Right forelimb (tissue), 1 donor: ENCODE measurements around the gene SLC13A1.

ENCODE experiments used
- DNase-seq: peaks from one replicate; pipeline ENCODE4 v3.0.0-alpha.2; 2018

Gene SLC13A1

DNA sequence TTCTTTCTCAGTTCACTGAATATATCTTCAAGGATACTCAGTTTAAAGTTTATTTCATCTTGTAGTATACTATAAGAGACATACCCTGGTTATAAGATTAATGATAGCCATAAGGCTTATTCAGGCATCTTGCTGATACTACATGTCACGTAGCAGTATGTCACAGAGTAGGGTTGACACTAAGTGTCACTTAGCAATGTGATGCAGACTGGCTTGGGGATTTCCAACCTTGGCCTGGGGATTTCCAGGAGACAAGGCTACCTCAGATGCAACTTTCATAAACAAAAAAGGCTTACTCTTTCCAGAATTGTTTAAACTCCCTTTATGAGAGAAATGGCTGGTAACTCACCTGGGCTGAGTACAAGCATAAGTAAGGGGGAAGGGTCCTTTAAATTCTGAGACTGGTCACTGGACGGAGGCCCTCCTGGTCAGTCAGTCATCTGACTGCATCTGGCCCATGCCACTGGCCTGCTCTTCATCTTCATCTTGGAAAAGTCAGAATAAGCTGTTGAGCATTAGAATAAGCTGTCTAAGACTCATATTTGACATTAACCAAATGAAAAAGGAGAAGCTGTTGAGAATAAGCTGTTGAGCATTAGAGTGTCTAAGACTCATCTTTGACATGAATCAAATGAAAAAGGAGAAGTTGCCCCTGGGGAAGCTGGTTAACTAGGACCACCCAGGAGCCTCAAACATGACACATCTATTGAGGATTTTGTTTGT, 9.5 kb downstream of the SLC13A1 start:
- no peak for DNase-seq

DNA sequence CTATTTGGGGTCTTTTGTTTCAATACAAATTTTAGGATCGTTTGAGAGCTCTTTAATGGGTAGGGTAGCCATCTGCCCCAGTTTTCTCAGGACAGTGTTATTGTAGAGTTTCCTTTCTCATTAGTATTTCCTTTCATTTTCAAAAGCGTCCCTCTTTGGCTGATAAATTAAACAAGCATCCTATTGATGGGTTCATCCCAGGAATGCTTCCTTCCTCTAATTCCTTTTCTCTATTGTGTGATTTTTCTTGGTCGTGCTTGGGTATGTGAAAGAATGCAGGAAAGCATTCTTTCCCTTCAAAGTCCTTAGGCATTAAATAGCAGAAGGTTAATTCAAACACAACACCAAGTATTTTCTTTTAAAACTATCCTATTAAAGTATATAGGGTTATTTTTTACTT, 14.0 kb downstream of the SLC13A1 start:
- DNase-seq: no peak

DNA sequence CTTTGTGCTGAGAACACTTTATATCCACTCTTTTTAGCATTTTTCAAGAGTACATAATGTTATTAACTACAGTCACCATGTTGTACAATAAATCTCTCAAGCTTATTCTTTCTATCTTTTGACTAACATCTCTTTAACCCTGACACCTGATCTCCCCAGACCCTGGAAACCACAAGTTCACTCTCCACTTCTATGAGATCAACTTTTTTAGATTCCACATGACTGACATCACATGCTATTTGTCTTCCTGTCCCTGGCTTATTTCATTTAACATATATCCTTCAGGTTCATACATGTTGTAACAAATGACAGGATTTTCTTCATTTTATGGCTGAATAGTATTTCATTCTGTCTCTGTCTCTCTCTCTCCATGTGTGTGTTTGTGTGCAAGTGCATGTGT, 15.5 kb downstream of the SLC13A1 start:
- no peak for DNase-seq

DNA sequence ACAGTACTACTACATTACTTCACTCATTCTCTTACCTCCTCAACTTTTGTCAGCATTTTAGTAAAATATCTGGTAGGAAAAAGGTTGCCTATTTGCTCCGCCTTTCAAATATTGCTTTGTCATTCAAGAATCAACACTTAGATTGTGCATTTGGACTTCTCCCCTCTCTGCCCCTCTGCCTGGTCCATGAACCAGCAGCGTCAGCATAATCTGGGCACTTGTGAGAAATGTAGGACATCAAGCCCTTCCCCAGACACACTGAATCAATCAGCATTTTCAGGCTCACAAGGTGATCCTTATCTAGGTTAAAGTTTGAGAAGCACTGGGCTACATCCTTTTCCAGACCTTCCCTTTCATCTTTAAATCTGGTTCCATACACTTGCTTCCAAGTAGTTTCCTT, 16.3 kb downstream of the SLC13A1 start:
- no peak for DNase-seq

DNA sequence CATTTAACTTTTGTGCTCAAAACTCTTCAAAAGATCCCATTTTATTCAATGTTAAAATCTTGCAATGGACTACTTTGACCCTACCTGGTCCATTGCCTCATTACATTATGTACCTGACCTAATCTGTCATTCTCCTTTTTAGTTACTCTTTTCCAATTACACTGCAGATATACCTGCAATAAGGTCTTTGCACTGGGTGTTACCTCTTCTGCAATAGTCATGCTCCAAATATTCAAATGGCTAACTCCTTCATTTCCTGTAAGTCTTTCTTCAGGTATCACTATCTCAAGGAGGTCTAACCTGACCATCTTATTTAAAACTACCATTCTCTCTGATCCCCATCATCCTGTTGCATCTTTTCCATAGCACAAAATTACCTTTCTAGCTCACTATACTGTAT, 22.3 kb downstream of the SLC13A1 start:
- DNase-seq: no peak

DNA sequence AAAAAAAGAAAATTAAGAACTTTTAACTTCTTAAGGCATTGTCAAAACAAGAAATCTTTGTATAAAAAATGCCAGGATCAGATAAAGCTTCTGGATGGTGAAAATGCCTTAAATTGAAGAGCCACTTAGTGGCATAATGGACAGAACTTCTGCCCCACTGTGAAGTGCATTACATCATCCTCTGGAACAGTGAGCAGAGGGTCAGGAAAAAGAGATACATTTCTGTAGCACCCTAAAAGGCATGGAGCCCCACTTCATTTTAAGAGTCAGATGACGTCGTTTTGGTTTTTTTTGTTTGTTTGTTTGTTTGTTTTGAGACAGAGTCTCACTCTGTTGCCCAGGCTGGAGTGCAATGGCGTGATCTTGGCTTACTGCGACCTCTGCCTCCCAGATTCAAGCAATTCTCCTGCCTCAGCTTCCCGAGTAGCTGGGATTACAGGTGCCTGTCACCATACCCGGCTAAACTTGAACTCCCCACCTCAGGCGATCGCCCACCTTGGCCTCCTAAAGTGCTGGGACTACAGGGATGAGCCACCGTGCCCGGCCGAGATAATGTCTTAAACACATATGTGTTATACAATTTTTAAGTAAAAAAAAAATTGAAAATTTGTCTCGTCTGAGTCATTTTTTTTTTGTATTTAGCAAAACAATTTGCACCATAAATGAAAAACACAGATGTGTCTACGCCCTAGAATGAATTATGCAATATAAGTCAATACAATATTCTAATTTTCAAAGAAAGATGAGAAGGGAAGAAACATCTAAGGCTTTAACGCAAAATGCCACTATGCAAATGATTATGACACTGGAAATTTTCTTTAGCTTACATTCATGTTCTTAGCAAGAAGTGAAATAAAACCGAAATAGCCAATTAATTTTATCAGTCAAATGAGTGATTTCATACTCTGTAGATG, 29.2 kb downstream of the SLC13A1 start:
- DNase-seq: no peak

DNA sequence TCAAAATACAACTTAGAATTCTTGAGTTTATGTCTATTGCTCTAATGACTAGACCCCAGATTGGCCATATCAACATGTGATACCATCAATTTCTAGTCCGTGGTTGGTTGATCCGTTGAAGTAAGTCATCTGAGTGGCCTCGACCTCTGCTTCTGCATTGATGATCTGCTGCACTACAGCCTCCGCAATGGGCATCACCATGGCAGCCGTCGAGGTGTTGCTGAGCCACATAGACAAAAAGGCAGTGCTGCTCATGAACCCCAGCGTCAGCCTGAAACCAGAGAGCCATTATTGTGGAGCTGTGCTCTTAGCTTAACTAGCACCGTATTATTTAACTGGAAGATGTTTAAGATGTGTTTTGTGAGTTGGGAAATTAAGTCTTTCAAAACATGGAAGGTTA, 30.7 kb downstream of the SLC13A1 start:
- DNase-seq: no peak

DNA sequence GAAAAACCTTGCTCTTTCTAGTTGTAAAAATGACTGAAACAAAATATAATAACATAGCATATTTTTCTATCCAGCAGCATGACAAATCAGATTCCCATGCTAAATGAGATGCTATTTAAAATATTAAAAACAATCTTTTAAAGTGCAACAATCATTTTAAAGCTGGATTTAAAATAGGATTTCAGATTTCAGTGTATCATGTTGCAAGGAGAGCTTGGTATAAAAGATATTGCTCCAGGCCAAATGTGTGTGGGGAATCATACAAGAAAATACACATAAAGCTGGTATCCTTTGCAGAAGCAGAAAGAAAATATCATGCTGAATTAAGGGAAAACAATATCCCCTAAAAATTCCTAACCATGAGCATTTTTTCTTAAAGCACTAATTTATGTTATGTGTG, 42.2 kb downstream of the SLC13A1 start:
- no peak for DNase-seq

DNA sequence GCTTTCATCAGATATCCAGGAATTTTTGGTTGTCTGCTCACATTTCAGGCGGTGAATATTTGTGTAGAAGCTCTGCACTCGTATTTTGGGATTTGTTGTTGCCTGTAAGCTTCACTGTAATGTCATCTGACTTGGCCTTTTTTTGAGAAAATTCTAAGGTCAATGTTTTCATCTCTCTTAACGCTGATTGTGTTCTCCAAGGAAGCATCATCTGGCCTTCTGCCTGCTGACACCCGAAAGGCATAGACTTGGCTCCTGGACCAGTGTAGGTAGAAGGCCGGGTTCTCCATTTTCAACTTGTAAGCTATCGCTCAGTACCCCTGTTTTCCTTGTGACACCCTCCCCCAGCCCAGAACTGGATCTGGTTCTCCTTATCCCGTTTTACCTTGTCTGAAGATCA, 44.2 kb downstream of the SLC13A1 start:
- no peak for DNase-seq

DNA sequence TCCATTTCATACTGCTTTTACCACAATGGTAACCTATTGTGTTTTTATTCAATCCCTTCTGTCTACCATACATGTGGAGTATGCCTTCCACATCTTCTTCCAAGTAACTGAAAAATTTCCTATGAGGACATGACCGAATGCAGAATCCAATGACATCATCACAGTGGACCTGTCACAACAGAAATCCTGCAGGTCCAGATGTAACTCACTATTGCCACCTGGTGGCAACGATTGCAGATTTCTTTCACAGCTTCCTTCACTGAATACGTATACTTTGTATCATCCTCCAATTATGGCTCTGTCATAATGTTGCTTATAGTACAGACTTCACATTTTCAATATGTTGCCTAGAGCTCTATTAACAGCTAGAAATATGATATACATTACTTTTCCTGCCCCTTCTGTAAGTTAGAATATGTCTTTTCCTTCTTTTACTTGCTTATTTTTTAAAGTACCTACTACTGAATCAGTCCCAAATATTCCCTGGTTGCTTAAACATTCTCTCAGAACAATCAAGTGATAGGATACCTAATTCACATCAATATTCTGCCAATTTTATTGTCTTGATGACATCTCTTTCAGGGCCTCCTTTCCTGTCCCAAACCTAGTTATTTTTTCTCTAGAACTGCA, 45.4 kb downstream of the SLC13A1 start:
- peak; percentile 69 for DNase-seq

DNA sequence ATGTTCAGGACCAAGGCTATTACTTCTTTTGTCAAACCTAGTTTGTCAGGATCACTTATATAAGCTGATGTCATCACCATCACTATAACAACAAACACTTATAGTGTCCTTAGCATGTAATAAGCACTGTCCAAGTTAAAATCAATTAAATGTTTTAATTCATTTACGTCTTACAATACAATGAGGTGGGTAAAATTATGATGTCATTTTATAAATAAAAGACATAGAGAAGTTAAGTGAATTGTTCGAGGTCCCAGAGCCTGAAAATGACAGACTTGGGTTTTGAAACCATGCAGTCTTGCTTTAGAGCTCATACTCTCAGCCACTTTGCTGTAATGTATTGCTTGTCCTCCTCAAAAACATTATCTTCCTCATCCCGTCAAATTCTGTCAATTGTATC, 48.3 kb downstream of the SLC13A1 start:
- DNase-seq: no peak

DNA sequence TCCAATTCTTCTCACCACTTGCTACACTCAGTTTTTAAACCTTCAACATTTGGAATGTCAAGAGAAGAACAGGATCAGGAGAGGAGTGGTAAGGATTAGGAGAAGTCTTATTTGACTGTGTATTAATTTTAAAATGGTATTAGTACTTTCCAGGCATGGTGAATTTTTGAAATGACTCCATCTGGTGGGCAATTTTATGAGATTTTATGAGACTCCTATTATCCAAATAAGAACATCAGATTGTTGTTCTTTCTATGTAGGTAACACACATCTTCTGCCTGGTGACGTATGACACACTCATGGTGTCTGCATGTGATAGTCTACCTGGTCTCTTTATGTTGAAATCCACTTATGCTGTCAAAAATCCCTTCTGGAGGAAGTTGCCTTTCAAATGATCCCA, 51.0 kb downstream of the SLC13A1 start:
- no peak for DNase-seq

DNA sequence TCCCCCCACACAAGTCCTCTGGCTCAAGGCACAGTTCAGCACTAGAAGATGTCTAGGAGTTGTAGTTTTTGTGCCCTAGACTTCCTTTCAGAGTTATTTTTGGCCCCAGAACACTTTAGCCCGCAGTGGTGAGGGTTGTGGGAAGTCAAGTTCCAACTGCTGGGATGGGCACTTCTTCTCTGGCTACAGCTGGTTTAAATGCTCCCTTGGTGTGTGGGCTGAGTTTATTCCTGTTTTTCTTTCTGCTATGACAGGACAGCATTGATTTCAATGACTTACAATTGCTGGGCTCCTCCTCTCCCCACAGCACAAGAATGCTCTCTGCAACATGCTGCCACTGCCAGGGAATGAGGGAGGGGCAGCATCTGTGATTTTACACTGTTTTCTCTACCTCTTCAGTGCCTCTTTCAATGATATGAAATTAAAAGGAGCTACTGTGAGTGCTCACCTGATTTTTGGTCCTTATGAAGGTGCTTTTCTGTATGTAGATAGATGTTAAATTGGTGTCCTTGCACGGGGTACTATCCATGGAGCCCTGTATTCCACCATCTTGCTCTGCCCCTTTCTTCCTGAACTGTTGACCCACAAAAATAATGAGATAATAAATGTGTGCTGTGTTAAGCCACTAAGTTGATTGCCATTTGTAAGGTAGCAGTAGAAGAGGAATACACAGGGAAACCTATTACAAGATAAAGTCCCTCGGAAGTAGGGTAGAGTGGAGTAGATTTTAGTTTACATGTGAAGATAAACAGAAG, 56.3 kb downstream of the SLC13A1 start:
- no peak for DNase-seq

DNA sequence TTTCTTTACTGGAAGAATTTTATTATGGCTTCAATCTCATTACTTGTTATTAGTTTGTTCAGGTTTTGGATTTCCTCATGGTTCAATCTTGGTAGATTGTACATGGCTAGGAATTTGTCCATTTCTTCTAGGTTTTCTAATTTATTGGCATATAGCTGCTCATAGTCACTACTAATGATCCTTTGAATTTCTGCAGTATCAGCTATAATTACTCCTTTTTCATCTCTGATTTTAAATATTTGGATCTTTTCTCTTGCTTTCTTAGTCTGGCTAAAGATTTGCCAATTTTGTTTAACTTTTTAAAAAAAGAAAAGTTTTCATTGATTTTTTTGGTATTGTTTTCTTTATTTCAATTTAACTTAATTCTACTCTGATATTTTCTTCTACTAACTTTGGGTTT, 59.2 kb downstream of the SLC13A1 start:
- DNase-seq: no peak

DNA sequence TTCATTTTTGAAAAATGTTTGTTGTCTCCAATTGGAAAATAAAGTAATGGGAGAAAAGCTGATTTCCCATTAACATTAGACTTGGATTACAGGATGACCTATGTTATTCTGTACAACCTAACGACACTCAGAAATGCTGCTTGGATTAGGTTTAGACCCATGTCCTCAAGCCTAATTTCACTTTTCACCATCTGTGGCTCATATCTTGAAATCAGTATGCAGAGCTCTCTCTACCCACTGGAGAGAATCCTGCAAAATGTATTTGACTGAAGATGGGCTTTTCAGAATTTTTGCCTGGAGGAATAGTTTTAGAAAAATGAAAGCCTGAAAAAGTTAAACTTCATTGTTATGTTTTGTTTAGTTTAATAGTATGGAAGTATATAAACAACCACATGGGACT, 63.8 kb downstream of the SLC13A1 start:
- no peak for DNase-seq

DNA sequence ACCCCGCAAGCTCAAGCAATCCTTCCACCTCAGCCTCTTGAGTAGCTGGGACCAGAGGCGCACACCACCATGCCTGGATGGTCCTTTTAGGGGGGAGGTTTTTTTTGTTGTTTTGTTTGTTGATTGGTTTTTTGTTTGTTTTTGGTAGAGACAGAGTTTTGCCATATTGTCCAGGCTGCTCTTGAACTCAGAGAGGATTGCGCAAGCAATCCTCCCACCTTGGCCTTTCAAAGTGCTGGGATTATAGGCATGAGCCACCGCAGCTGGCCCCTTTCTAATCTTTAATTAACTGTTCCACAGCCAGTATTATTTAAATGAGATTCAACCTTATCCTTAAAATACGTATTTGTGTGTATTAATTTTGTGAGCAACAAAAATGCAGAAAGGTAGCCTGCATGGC, 65.8 kb downstream of the SLC13A1 start:
- no peak for DNase-seq

DNA sequence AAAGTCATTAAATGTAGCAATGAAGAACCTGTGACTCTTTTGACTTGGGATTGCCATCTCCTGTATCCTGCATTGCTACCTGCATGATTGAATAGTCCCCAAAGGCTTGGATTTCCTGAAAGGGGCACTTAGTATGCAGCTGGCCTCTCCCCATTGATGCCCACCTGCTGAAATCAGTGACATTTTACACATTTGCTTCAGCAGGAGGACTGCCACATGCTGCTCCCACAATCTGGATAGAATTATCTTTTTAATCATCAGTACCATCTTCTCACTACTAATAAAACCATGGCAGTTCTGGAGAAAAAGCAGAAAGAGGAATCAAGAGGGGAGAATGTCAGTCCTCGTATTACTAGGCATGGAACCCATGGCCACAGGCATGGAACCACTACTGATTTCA, 67.8 kb downstream of the SLC13A1 start:
- no peak for DNase-seq

DNA sequence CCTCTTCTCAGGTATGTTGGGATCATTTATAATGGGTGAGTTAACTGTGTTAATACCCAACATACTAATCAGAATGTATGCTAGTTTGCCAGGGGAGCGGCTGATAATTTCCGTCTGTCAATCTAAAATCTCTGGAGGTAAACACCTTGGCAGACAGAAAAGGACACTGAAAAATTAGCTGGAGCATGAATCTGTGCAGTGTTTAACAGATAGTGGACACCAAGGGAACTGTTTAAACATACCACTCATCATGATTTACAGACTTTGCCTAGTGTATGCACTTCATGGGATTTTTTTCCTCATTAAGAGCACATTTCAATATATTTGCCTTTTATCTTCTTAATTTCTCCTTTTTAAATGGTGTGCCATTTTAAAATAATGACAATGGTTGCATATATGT, 68.2 kb downstream of the SLC13A1 start:
- no peak for DNase-seq

DNA sequence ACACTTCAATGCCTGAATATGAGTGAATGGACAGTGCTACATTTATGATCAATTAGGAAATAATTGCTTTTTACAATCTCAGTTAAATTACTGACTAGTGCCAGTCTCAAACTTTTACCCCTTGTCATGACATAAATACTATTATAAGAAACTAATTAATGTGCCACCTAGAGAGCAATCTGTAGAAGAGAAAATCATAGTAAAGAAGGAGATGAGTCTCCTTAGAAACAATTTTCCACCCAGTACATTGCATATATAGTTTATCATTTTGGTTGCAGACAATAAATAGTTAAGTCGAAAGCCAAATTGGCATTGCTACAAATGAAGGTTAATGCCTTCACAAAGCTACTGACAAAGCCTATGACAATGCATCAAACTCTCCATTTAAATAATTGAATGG, 68.6 kb downstream of the SLC13A1 start:
- no peak for DNase-seq

DNA sequence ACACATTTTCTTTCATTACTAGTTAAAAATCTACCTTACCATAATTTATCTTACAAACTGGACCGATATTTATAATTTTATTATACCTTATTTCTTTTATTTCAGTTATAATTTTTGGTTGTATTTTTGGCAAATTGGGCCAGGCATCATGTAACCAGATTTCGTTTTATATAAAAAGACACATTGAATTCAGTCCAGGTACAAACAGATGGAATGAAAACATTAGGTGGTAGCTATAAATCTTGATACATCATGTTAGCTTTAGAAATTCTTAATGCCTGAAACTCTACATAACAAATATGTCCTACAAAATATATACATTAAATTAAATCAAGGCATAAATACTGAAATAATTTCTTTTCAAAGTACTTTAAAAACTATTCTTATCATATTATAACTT, 73.1 kb downstream of the SLC13A1 start:
- DNase-seq: no peak

DNA sequence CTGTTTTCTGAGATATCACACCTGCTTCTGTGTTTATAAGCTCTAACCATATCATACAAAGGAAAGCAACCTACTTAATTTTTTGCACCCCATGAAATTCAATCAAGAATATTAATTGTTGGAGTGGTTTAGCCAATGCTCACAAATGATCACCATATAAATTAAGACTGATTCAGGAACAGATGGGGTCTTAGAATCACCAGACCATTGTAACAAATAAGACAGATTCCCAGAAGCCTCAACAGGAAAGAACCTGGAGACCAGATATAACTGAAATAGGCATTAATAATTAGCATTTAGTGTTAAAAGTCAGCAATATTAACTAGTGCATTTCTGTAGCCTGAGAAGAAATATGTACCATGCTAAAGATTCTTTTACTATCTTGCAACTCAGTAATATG, 73.6 kb downstream of the SLC13A1 start:
- DNase-seq: no peak

DNA sequence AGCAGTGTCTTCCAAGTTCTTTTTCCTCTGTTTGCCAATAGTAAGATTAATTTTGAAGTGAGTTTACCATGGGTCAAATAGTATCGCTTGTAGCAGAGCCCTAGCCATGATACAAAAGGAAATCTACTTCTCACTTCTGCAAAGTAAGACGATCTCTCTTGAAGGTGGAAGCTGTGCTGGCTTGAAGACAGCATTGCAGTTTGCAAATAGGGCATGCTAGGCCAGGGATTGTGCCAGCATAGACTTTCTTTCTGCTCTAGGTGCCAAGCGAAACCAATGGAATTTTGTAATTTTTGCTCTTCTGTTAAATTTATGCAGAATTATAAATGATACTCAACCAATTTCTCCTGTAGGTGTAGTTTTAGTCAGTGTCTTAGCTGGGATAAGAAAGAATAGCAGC, 74.5 kb downstream of the SLC13A1 start:
- no peak for DNase-seq

DNA sequence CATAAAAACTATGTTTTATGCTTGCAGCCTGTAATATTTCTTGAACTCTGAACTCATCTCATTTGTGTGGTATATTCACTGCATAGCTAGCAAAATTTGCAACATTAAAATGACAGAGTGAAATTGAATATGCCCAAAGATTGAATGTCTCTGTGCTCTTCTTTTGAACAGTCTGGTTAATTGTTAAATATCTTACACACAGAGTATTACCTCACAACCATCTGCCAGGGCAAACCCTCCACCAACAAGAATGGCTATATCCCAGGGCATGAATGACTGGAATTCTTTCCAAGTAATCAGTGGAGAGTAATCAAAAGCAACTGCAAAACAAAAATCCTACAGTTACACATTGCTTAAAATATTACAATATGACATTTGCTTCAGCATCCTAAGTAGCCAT, 76.9 kb downstream of the SLC13A1 start:
- DNase-seq: no peak
